Erythroblast (primary cell): ENCODE results near the gene LAPTM4A.

ENCODE experiments used
- GATA1 ChIP-seq: IDR thresholded peaks from 2 replicates; pipeline ENCODE4 v1.6.1; 2011; ENCODE audit warnings: low read depth, mild to moderate bottlenecking, control low read depth, low read length, moderate library complexity
- POLR2A ChIP-seq: IDR thresholded peaks from 2 replicates; pipeline ENCODE4 v1.6.1; 2011; ENCODE audit warnings: mild to moderate bottlenecking, low read length

DNA sequence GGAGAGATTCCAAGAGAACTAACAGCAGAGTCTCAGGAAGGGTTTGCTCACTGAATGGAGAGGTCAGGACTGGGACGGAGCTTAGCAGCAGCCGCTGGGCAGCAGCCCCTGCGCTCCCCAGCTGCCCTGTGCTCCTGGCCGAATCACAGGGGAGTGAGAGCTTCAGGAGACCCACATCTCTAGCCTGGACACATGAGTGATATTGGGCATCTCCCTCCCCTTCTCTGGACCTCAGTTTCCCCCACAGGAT lies 39.5 kb downstream of the LAPTM4A start:
- no peak for TF ChIP-seq GATA1
- no peak for TF ChIP-seq POLR2A
